BE2C (cell line): ENCODE measurements around the gene UFSP2.

ENCODE experiments used
- DNase-seq: peaks from one replicate; pipeline ENCODE4 v3.0.0-alpha.2; 2020
- H3K27me3 ChIP-seq: fragments of 250-450 bp; sonication (Bioruptor Pico); 2 replicates; pipeline ENCODE4 v1.5.1; 2020; ENCODE audit warnings: mild to moderate bottlenecking
- H3K36me3 ChIP-seq: fragments of 250-450 bp; sonication (Bioruptor Pico); 2 replicates; pipeline ENCODE4 v1.5.1; 2020; ENCODE audit warnings: mild to moderate bottlenecking
- H3K4me1 ChIP-seq: fragments of 250-450 bp; sonication (Bioruptor Pico); 2 replicates; pipeline ENCODE4 v1.5.1; 2020
- H3K4me3 ChIP-seq: 2 replicates; pipeline ENCODE4 v1.5.1; 2011; ENCODE audit warnings: low read depth, low read length
- H3K9me3 ChIP-seq: fragments of 250-450 bp; sonication (Bioruptor Pico); 2 replicates; pipeline ENCODE4 v1.5.1; 2020
- TF ChIP-seq, protein P1 (sequence below): IDR thresholded peaks from 2 replicates; pipeline ENCODE4 v1.5.1; 2012; ENCODE audit warnings: mild to moderate bottlenecking, low read depth, low read length

UFSP2 gene

GRCh38 chr4:185384061-185384460, 41.7 kb downstream of the UFSP2 start:
- TF ChIP-seq, protein P1, sequence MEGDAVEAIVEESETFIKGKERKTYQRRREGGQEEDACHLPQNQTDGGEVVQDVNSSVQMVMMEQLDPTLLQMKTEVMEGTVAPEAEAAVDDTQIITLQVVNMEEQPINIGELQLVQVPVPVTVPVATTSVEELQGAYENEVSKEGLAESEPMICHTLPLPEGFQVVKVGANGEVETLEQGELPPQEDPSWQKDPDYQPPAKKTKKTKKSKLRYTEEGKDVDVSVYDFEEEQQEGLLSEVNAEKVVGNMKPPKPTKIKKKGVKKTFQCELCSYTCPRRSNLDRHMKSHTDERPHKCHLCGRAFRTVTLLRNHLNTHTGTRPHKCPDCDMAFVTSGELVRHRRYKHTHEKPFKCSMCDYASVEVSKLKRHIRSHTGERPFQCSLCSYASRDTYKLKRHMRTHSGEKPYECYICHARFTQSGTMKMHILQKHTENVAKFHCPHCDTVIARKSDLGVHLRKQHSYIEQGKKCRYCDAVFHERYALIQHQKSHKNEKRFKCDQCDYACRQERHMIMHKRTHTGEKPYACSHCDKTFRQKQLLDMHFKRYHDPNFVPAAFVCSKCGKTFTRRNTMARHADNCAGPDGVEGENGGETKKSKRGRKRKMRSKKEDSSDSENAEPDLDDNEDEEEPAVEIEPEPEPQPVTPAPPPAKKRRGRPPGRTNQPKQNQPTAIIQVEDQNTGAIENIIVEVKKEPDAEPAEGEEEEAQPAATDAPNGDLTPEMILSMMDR, result no peak
- no peak for DNase-seq
- H3K4me1 ChIP-seq, result no peaks in the 10 kb centered on the region
- no peaks in the 10 kb centered on the region for H3K36me3 ChIP-seq
- H3K27me3 ChIP-seq, result no peaks in the 10 kb centered on the region
- H3K4me3 ChIP-seq, result no peak overlapping the region
- no peaks in the 10 kb centered on the region; the same call in 1 of the 2 replicates for H3K9me3 ChIP-seq

DNA sequence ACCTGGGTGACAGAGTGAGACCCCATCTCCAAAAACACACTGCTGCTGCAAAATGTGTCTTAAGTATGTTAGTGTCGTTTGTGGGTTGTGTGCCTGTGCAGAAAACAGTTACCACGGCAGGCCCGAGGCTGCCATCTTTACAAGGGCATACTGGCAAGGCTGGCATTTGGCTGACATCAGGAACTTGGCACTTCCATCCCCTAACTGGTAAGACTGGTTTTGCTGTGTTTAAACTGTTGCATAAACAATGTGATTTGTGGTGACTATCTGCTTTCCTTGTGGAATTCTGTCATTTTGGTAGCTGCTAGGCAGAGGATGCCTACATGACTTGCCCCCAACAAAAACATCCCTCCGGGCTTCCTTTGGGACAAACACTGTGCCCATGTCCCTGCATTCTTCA, 42.3 kb downstream of the UFSP2 start:
- H3K4me1 ChIP-seq, result no peaks in the 10 kb centered on the region
- no peak overlapping the region for H3K4me3 ChIP-seq
- no peaks in the 10 kb centered on the region for H3K27me3 ChIP-seq
- DNase-seq, result no peak
- TF ChIP-seq, protein P1, result no peak
- no peaks in the 10 kb centered on the region for H3K36me3 ChIP-seq
- H3K9me3 ChIP-seq, result no peaks in the 10 kb centered on the region; the same call in 1 of the 2 replicates

GRCh38 chr4:185382754-185383153, 43.0 kb downstream of the UFSP2 start:
- DNase-seq, result no peak
- TF ChIP-seq, protein P1, result no peak
- no peaks in the 10 kb centered on the region; the same call in 1 of the 2 replicates for H3K9me3 ChIP-seq

GRCh38 chr4:185381288-185382196, 44.2 kb downstream of the UFSP2 start:
- DNase-seq, result no peak
- TF ChIP-seq, protein P1, result no peak

More at GRCh38 chr4:185382754-185383153, 43.0 kb downstream of the UFSP2 start:
- H3K27me3 ChIP-seq, result no peaks in the 10 kb centered on the region
- no peaks in the 10 kb centered on the region for H3K36me3 ChIP-seq
- H3K4me1 ChIP-seq, result no peaks in the 10 kb centered on the region
- H3K4me3 ChIP-seq, result no peak overlapping the region

DNA sequence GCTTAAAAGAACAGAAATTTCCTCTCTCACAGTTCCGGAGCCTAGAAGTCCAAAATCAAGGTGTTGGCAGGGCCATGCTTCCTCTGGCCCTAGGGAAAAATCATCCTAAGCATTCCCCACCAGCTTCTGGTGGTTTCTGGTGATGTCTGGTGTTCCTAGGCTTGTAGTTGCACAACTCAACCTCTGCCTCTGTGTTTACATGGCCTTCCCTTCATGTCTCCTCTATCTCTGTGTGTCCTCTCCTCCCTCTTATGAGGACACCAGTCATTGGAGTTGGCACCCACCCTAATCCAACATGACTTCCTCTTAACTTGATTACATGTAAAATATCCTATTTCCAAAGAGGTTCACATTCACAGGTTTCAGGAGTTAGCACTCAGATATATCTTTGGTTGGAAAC, 45.4 kb downstream of the UFSP2 start:
- Histone ChIP-seq H3K36me3 (no peaks in the 10 kb centered on the region), H3K4me3 (no peak overlapping the region), H3K27me3 (no peaks in the 10 kb centered on the region), H3K9me3 (no peaks in the 10 kb centered on the region; the same call in 1 of the 2 replicates), H3K4me1 (no peaks in the 10 kb centered on the region)
- no peak for DNase-seq
- TF ChIP-seq, protein P1, result no peak

More at GRCh38 chr4:185381288-185382196, 44.2 kb downstream of the UFSP2 start:
- Histone ChIP-seq H3K9me3 (no peaks in the 10 kb centered on the region; the same call in 1 of the 2 replicates), H3K4me3 (no peak overlapping the region), H3K27me3 (no peaks in the 10 kb centered on the region), H3K4me1 (no peaks in the 10 kb centered on the region), H3K36me3 (no peaks in the 10 kb centered on the region)
